Mesendoderm (in vitro differentiated cells): Measurements from ENCODE around the gene DLG2.

Source experiments
- DNase-seq: peaks from one replicate; pipeline ENCODE4 v3.0.0; 2013
- H2AK5ac ChIP-seq: 2 replicates; pipeline ENCODE4 v1.6.1; 2013; ENCODE audit warnings: low read length, inconsistent platforms
- H2BK120ac ChIP-seq: 2 replicates; pipeline ENCODE4 v1.6.1; 2013; ENCODE audit warnings: low read depth, mild to moderate bottlenecking, low read length, moderate library complexity, mixed read lengths
- H2BK15ac ChIP-seq: replicated peaks from 2 replicates; pipeline ENCODE4 v1.6.1; 2013; ENCODE audit warnings: low read depth, mild to moderate bottlenecking, moderate library complexity
- H2BK5ac ChIP-seq: 2 replicates; pipeline ENCODE4 v1.6.1; 2013; ENCODE audit warnings: low read length, inconsistent platforms
- H3K18ac ChIP-seq: 2 replicates; pipeline ENCODE4 v1.6.1; 2013; ENCODE audit warnings: mild to moderate bottlenecking, low read length, mixed read lengths
- H3K23ac ChIP-seq: one replicate; pipeline ENCODE4 v1.6.1; 2013; ENCODE audit warnings: low read length
- H3K27ac ChIP-seq: 2 replicates; pipeline ENCODE4 v1.5.1; 2013; ENCODE audit warnings: low read depth, mild to moderate bottlenecking, inconsistent platforms, low read length, moderate library complexity
- H3K27me3 ChIP-seq: 2 replicates; pipeline ENCODE4 v1.6.1; 2013; ENCODE audit warnings: low read length, control low read depth, mild to moderate bottlenecking, inconsistent platforms; ENCODE audit not compliant: insufficient read depth, poor library complexity
- H3K36me3 ChIP-seq: 2 replicates; pipeline ENCODE4 v1.6.1; 2013; ENCODE audit warnings: low read length, inconsistent platforms; ENCODE audit not compliant: control insufficient read depth, insufficient read depth
- H3K4ac ChIP-seq: one replicate; pipeline ENCODE4 v1.6.1; 2013; ENCODE audit warnings: low read depth, mild to moderate bottlenecking, low read length, moderate library complexity
- H3K4me1 ChIP-seq: 2 replicates; pipeline ENCODE4 v1.6.1; 2013; ENCODE audit warnings: low read depth, low read length, inconsistent platforms; ENCODE audit not compliant: control insufficient read depth
- H3K4me2 ChIP-seq: 2 replicates; pipeline ENCODE4 v1.6.1; 2013; ENCODE audit warnings: low read length
- H3K4me3 ChIP-seq: 2 replicates; pipeline ENCODE4 v1.5.1; 2013; ENCODE audit warnings: mild to moderate bottlenecking, low read length
- H3K56ac ChIP-seq: one replicate; pipeline ENCODE4 v1.6.1; 2013; ENCODE audit warnings: low read length
- H3K79me1 ChIP-seq: 2 replicates; pipeline ENCODE4 v1.6.1; 2013; ENCODE audit warnings: low read length, inconsistent platforms
- H3K79me2 ChIP-seq: 2 replicates; pipeline ENCODE4 v1.6.1; 2013; ENCODE audit warnings: mild to moderate bottlenecking, low read length; ENCODE audit not compliant: control insufficient read depth, insufficient read depth
- H3K9ac ChIP-seq: 2 replicates; pipeline ENCODE4 v1.6.1; 2013; ENCODE audit warnings: low read length, inconsistent platforms
- H4K5ac ChIP-seq: one replicate; pipeline ENCODE4 v1.6.1; 2013; ENCODE audit warnings: low read length
- H4K8ac ChIP-seq: one replicate; pipeline ENCODE4 v1.6.1; 2013; ENCODE audit warnings: low read depth, mild to moderate bottlenecking, control low read depth, low read length, moderate library complexity
- WGBS: extraction: QIAGEN DNeasy Blood & Tissue Kit; methylation state at CpG from one replicate; pipeline ENCODE4 v1.1.7; 2013; ENCODE audit warnings: low lambda C conversion rate, missing lambda C conversion rate; ENCODE audit not compliant: insufficient coverage; ENCODE audit errors: extremely low coverage; 5-methylcytosine and 5-hydroxymethylcytosine counted together

The DLG2 gene

DNA sequence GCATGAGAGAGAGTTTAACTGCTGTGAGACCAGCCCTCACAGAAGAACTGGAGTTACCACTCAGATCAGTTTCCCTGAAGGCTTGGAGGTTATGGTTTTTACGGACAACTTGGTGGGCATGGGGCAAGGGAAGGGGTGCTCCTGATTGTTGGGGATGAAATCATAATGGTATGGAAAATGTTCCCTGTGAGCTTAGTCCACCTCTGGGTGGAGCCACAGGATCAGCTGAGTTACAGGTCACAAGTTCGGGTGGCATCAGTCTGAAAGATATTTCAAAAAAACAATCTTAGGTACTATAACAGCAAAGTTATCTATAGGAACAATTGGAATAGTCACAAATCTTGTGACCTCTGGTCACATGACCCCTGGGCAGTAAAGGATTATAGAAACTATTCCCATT lies 162.9 kb downstream of the DLG2 start:
- H3K27me3 ChIP-seq = no peaks in the 10 kb centered on the region
- H3K4ac ChIP-seq = no peak overlapping the region
- DNase-seq = peak; percentile 40
- H3K79me2 ChIP-seq = no peaks in the 10 kb centered on the region
- no peaks in the 10 kb centered on the region for H3K79me1 ChIP-seq
- no peaks in the 10 kb centered on the region for H3K36me3 ChIP-seq
- no peak overlapping the region for H3K56ac ChIP-seq
- H3K9ac ChIP-seq = no peak overlapping the region
- H4K8ac ChIP-seq = no peak overlapping the region
- H3K4me3 ChIP-seq = no peak overlapping the region
- H4K5ac ChIP-seq = no peak overlapping the region
- no peak overlapping the region for H3K23ac ChIP-seq
- no peak overlapping the region for H2AK5ac ChIP-seq
- H3K4me2 ChIP-seq = no peak overlapping the region
- no CpG with 5 or more reads among the region's 2 CpGs for WGBS
- H3K27ac ChIP-seq = no peak overlapping the region
- H2BK15ac ChIP-seq = no peak overlapping the region
- H3K4me1 ChIP-seq = no peaks in the 10 kb centered on the region
- H3K18ac ChIP-seq = no peak overlapping the region
- H2BK120ac ChIP-seq = no peak overlapping the region
- no peak overlapping the region for H2BK5ac ChIP-seq

DNA sequence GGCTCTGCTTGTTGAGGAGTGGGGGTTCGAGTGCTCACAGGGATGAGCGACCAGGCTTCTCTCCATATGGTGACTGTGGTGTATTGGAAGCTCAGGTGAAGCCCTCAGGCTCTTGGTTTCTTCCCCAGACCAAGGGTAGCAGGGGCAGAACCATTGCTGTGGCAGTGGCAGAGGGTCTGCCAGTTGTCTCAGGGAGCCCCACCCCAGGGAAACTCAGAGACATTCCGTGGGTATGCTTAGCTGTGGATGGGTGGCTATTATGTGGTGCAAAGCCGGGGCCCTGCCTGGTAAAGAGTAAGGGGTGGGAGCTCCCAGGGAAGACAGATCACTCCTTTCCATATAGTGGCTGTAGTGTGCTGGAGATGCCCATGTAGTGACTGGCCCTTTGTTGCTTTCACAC lies 167.8 kb downstream of the DLG2 start:
- Histone ChIP-seq H4K8ac (no peak overlapping the region), H3K4me3 (no peak overlapping the region), H3K79me2 (no peaks in the 10 kb centered on the region), H3K18ac (no peak overlapping the region), H4K5ac (no peak overlapping the region), H3K56ac (no peak overlapping the region), H3K4me2 (no peak overlapping the region), H2BK120ac (no peak overlapping the region), H2AK5ac (no peak overlapping the region), H3K27me3 (no peaks in the 10 kb centered on the region), H3K4me1 (no peaks in the 10 kb centered on the region), H3K4ac (no peak overlapping the region), H3K27ac (no peak overlapping the region), H3K9ac (no peak overlapping the region), H2BK5ac (no peak overlapping the region), H3K23ac (no peak overlapping the region), H3K36me3 (no peaks in the 10 kb centered on the region), H2BK15ac (no peak overlapping the region), H3K79me1 (no peaks in the 10 kb centered on the region)
- WGBS = no CpG with 5 or more reads among the region's 4 CpGs
- DNase-seq = no peak

DNA sequence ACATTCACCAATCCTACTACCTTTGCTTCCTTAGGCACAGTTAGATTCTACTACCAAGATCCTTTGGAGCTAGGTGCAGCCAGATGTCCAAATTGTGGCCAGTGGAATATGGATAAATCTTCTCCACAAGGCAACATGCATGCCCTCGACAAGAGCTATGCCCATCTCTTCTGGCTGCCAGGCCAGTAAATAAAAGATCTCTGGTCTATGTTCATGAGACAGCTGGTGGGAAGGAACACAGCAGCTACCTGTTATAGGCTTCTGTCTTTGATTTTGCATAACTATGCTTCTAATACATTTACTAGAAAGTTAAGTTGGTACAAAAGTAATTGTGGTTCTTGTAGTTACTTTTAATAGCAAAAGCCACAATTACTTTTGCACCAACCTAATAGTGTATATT lies 182.7 kb downstream of the DLG2 start:
- no peak overlapping the region for H4K8ac ChIP-seq
- H3K4me2 ChIP-seq = no peak overlapping the region
- H3K79me2 ChIP-seq = no peaks in the 10 kb centered on the region
- no peak overlapping the region for H2BK5ac ChIP-seq
- H3K56ac ChIP-seq = no peak overlapping the region
- no CpG with 5 or more reads among the region's 1 CpG for WGBS
- no peak overlapping the region for H3K23ac ChIP-seq
- H2AK5ac ChIP-seq = no peak overlapping the region
- H3K79me1 ChIP-seq = no peaks in the 10 kb centered on the region
- no peak overlapping the region for H3K9ac ChIP-seq
- H3K27ac ChIP-seq = no peak overlapping the region
- H3K4ac ChIP-seq = no peak overlapping the region
- no peaks in the 10 kb centered on the region for H3K36me3 ChIP-seq
- no peak overlapping the region for H3K18ac ChIP-seq
- no peaks in the 10 kb centered on the region for H3K27me3 ChIP-seq
- no peaks in the 10 kb centered on the region for H3K4me1 ChIP-seq
- no peak for DNase-seq
- H4K5ac ChIP-seq = no peak overlapping the region
- H2BK120ac ChIP-seq = no peak overlapping the region
- H2BK15ac ChIP-seq = no peak overlapping the region
- no peak overlapping the region for H3K4me3 ChIP-seq

- H2BK120ac ChIP-seq = no peak overlapping the region
Measured at GRCh38 chr11:85440273-85440672, 186.9 kb downstream of the DLG2 start.

GRCh38 chr11:85438328-85438727 lies 188.8 kb downstream of the DLG2 start:
- Histone ChIP-seq H3K18ac (no peak overlapping the region), H3K4me3 (no peak overlapping the region), H2BK5ac (no peak overlapping the region), H3K36me3 (no peaks in the 10 kb centered on the region), H3K4me1 (no peaks in the 10 kb centered on the region), H2AK5ac (no peak overlapping the region), H3K4ac (no peak overlapping the region), H4K8ac (no peak overlapping the region), H3K9ac (no peak overlapping the region), H3K56ac (no peak overlapping the region), H3K27me3 (no peaks in the 10 kb centered on the region), H2BK15ac (no peak overlapping the region), H2BK120ac (no peak overlapping the region), H3K79me2 (no peaks in the 10 kb centered on the region), H3K4me2 (no peak overlapping the region), H3K23ac (no peak overlapping the region), H3K79me1 (no peaks in the 10 kb centered on the region), H3K27ac (no peak overlapping the region), H4K5ac (no peak overlapping the region)
- no peak for DNase-seq
- no CpG with 5 or more reads among the region's 1 CpG for WGBS

More at GRCh38 chr11:85440273-85440672, 186.9 kb downstream of the DLG2 start:
- Histone ChIP-seq H3K79me1 (no peaks in the 10 kb centered on the region), H2BK15ac (no peak overlapping the region), H3K36me3 (no peaks in the 10 kb centered on the region), H3K79me2 (no peaks in the 10 kb centered on the region), H3K9ac (no peak overlapping the region), H3K27ac (no peak overlapping the region), H4K5ac (no peak overlapping the region), H3K4me2 (no peak overlapping the region), H3K4me3 (no peak overlapping the region), H2AK5ac (no peak overlapping the region), H3K23ac (no peak overlapping the region), H3K4ac (no peak overlapping the region), H4K8ac (no peak overlapping the region), H3K4me1 (no peaks in the 10 kb centered on the region), H3K18ac (no peak overlapping the region), H3K27me3 (no peaks in the 10 kb centered on the region), H2BK5ac (no peak overlapping the region), H3K56ac (no peak overlapping the region)
- DNase-seq = no peak
- WGBS = no CpG with 5 or more reads among the region's 1 CpG

DNA sequence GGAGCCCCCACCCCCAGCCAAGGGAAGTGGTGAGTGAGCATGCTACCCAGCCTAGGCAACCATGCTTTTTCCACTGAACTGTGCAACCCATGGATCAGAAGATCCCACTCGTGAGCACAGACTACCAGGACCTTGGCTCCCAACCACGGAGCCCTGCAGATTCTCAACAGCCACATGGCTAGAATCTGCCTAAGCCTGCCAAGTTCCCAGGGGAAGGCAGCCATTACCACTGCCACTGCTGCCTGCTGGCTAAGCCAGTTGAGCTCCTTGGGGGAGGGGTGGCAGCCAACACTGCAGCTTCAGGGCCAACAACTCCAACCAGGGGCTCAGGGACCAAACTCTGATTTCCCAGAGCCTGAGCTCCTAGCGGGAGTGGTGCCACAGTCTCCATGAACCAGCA lies 195.8 kb downstream of the DLG2 start:
- Histone ChIP-seq H3K79me1 (no peaks in the 10 kb centered on the region), H3K4me1 (no peaks in the 10 kb centered on the region), H3K27ac (no peak overlapping the region), H3K79me2 (no peaks in the 10 kb centered on the region), H4K8ac (no peak overlapping the region), H3K4ac (no peak overlapping the region), H3K36me3 (no peaks in the 10 kb centered on the region), H4K5ac (no peak overlapping the region), H3K56ac (peak overlapping the region; percentile 17), H3K23ac (no peak overlapping the region), H2AK5ac (no peak overlapping the region), H3K4me3 (no peak overlapping the region), H2BK15ac (no peak overlapping the region), H2BK5ac (no peak overlapping the region), H2BK120ac (no peak overlapping the region), H3K4me2 (no peak overlapping the region), H3K9ac (no peak overlapping the region), H3K27me3 (no peaks in the 10 kb centered on the region), H3K18ac (no peak overlapping the region)
- no peak for DNase-seq
- no CpG with 5 or more reads among the region's 3 CpGs for WGBS
